Choroid plexus epithelial cell (primary cell): ENCODE measurements around the gene PKIB.
A peak's percentile ranks its signal among the peaks of the same experiment; 100 is the strongest.
"Not testable (repeated sequence)": the region's sequence is repeated elsewhere in the genome, so short reads cannot be mapped to it uniquely, and the experiment has no call there.

ENCODE experiments used
- DNase-seq: peaks from one replicate; pipeline ENCODE4 v3.0.0-alpha.2; 2010; ENCODE audit warnings: low read depth
- H3K4me3 ChIP-seq: 2 replicates; pipeline ENCODE4 v1.5.1; 2011; ENCODE audit warnings: low read depth, mild to moderate bottlenecking, control low read depth, low read length, moderate library complexity
- TF ChIP-seq, protein P1 (sequence below): conservative IDR thresholded peaks from 2 replicates; pipeline ENCODE4 v1.5.1; 2011; ENCODE audit warnings: low read depth, mild to moderate bottlenecking, control low read depth, inconsistent platforms, low read length, moderate library complexity

The PKIB gene

DNA sequence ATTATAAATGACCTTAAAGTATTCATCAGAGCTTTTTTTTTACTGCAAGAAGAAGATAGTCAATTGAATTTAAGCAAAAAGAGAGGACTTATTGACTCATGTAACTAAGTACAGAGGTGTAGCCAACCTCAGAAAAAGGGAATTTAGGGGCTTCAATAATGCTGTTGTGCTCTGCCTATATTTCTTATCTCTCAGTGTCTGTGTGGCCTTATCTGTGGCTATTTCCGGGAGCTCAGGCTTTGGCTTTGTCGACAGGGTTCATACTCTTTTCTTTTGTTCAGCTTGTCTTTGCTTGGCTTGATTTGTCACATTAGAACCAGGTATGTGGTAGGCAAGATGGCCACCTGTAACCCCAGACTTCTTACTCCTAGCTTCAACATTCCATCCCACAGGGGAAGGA, 130.7 kb downstream of the PKIB start:
- H3K4me3 ChIP-seq, result no peak overlapping the region
- DNase-seq, result no peak
- TF ChIP-seq, protein P1, sequence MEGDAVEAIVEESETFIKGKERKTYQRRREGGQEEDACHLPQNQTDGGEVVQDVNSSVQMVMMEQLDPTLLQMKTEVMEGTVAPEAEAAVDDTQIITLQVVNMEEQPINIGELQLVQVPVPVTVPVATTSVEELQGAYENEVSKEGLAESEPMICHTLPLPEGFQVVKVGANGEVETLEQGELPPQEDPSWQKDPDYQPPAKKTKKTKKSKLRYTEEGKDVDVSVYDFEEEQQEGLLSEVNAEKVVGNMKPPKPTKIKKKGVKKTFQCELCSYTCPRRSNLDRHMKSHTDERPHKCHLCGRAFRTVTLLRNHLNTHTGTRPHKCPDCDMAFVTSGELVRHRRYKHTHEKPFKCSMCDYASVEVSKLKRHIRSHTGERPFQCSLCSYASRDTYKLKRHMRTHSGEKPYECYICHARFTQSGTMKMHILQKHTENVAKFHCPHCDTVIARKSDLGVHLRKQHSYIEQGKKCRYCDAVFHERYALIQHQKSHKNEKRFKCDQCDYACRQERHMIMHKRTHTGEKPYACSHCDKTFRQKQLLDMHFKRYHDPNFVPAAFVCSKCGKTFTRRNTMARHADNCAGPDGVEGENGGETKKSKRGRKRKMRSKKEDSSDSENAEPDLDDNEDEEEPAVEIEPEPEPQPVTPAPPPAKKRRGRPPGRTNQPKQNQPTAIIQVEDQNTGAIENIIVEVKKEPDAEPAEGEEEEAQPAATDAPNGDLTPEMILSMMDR, result no peak

DNA sequence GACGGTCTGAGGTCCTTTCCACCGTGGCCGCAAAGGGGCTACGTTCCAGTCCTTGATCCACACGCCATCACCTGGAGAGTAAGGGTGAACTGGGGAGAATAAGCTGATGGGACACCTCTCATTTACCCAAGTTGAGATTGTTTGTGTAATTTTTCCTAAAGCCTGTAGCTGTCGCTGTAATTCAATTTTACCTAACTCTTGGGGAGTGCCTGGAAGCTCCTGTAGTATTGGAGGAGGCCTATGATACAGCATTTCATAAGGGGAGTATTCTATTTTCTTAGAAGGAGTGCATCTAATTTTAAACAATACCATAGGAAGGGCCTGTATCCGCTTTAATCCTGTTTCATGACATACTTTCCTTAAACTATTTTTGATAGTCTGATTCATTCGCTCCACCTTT, 134.0 kb downstream of the PKIB start:
- not testable (repeated sequence) for H3K4me3 ChIP-seq
- peak; percentile 36 for DNase-seq
- TF ChIP-seq, protein P1, result peak; percentile 53

DNA sequence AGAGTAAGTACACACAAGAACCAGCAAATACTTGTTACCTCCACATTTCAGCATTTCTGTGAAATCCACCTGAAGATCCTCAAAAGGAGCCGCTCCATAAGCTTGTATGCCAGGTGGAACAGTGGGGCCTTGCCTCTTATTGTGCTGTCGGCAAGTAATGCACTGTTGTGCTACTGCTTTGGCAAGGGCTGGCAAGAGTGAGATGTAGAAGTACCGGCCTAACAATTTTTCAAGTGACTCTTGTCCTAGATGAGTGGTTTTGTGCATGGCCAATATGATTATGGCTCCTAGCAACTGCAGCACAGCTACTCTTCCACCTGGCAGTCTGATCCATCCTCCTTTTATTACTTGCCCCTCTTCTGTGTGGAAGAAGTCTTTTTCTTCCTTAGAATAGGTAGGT, 134.7 kb downstream of the PKIB start:
- DNase-seq, H3K4me3 ChIP-seq: not testable (repeated sequence)

DNA sequence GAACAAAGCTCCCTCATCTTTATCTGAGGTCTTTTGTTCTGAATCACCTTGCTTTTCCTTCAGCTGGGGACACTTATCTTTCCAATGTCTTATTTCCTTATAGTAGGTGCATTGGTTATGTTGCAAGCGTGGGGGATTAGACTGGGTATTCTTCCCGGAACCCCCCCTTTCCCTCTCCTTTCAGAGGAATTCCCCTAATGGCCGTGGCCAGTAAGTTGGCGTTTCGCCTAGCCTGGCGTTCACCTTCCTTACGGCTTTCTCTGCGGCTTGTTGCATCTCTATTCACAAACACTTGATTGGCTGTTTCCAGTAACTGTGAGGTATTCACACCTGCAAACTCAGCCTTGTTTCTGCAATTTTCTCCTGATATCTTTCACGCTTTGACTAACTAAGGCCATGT, 136.5 kb downstream of the PKIB start:
- TF ChIP-seq, protein P1, result no peak
- DNase-seq, result no peak
- H3K4me3 ChIP-seq, result no peak overlapping the region

DNA sequence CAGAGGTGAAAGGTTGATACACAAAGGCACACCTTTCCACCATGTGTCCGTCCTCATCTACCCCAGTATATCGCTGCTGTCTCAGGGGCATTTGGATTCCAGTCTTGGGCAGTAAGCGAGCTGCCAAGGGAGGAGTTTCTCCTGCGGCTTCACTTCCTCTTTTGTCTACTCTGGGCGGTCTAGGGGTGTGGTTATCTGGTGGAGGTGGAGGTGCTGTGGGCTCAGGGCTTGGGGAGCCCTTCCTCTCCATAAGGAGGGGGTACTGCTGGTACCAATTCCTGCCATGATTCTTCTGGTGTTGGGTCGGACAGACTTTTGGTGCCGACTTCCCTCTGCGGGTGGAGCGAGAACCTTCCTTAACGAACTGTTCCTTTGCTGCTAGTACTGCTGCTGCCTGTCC, 137.4 kb downstream of the PKIB start:
- no peak for DNase-seq
- TF ChIP-seq, protein P1, result no peak
- no peak overlapping the region for H3K4me3 ChIP-seq

DNA sequence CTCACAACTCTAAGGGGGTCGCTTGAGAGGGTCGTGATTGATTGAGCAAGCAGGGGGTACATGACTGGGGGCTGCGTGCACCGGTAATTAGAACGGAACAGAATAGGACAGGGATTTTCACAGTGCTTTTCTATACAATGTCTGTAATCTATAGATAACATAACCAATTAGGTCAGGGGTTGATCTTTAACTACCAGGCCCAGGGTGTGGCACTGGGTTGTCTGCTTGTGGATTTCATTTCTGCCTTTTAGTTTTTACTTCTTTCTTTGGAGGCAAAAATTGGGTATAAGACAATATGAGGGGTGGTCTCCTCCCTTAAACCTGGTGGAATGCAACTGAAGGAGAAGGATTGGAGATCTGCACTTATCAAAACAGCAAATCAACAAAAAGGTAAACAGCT, 138.7 kb downstream of the PKIB start:
- DNase-seq, H3K4me3 ChIP-seq: not testable (repeated sequence)

DNA sequence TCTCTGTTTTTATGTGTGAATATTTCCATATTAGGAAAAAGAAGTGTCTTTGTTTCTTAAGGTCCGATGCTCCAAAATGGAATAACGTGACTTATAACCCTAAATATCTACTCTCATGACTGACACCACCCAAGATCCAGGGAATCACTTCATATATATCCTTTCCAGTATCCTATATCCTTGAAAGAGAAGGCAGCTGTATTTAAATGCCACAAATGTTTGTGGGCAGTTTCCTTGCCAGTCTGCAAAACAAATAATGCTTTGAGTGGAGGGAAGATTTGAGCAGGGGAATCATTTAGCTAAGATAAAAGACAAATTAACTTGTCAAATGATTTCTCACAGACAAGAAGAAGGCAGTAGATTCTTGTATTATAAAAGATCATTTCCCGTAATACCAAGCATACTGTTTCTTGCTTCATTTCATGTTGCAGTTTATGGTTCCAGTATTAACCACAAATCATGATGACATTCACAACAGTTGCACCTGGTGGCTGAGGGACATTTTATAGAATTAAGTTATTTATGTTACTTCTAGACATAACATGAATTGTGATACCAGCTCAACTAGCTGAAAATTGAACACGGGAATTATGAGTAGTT, 139.3 kb downstream of the PKIB start:
- TF ChIP-seq, protein P1, result no peak
- DNase-seq, result no peak
- H3K4me3 ChIP-seq, result no peak overlapping the region

DNA sequence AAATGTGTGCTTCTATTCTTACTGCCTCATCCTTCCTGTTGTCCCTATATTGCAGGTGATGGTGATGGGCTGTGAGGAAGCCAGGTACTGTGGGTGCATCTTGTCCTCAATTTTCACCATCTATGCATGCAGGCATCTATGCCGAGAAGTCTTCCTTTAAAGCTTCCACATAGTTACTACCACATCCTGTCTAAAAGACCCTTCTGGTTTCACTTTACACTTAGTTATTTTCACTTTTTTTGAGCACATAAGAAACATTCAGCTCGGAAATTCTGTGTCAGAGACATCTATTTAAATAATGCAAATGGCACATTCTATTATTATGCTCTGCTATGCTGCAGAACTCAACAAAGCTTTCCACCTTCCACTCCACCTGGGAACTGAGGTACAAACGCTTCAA, 141.1 kb downstream of the PKIB start:
- TF ChIP-seq, protein P1, result no peak
- no peak overlapping the region for H3K4me3 ChIP-seq
- DNase-seq, result no peak
